ENCODE measurements around the gene THBS2. TPM values are rescaled to one million over a fixed set of nuclear protein-coding genes. Genes with fewer than 3 reads are reported as not detected.
"Not testable (repeated sequence)": the region's sequence is repeated elsewhere in the genome, so short reads cannot be mapped to it uniquely, and the experiment has no call there.

THBS2 gene
- total RNA-seq, 3 donors from 2014 or later (not counting 1 experiment from before 2014, with no cell fraction given): not detected

GRCh38 chr6:169200893-169201514 lies 52.6 kb downstream of the THBS2 start:
- Mint-ChIP-seq H3K4me3 (no peak overlapping the region), H3K36me3 (no peaks in the 10 kb centered on the region)
- WGBS (ENCODE audit: insufficient coverage): 87% methylated on average over 11 of the region's 11 CpGs

GRCh38 chr6:169199625-169200335 lies 53.9 kb downstream of the THBS2 start:
- H3K4me3 ChIP-seq (ENCODE audit: low read length): no peak overlapping the region
- TF ChIP-seq CTCF (IDR thresholded peaks at IDR 0.05): no peak
- H3K4me3 Mint-ChIP-seq: no peak overlapping the region
- no peak overlapping the region for H3K27ac Mint-ChIP-seq
- H3K9me3 Mint-ChIP-seq: no peaks in the 10 kb centered on the region
- intact Hi-C loops (cut with micrococcal nuclease): no loop called here
- 86% methylated on average over 9 of the region's 9 CpGs for WGBS (ENCODE audit: insufficient coverage)
- DNase-seq: no peak
- H3K27ac ChIP-seq (ENCODE audit: low read length): no peak overlapping the region
- H3K36me3 ChIP-seq (ENCODE audit: control insufficient read depth, insufficient read depth, low read length): no peaks in the 10 kb centered on the region
- H3K27me3 Mint-ChIP-seq (ENCODE audit: low read depth in 2 of 2): peaks cover 0 to 3% of the 10 kb centered on the region in 2 donors
- H3K36me3 Mint-ChIP-seq: no peaks in the 10 kb centered on the region
- ATAC-seq: no peak
- H3K4me1 ChIP-seq (ENCODE audit: control insufficient read depth, insufficient read depth, low read length): no peaks in the 10 kb centered on the region
- H3K4me1 Mint-ChIP-seq: no peaks in the 10 kb centered on the region
- no peaks in the 10 kb centered on the region for H3K27me3 ChIP-seq (ENCODE audit: control insufficient read depth, insufficient read depth, low read length)
- no peaks in the 10 kb centered on the region for H3K9me3 ChIP-seq (ENCODE audit: control insufficient read depth, insufficient read depth, low read length)

More at GRCh38 chr6:169200893-169201514, 52.6 kb downstream of the THBS2 start:
- Mint-ChIP-seq H3K27ac (no peak overlapping the region), H3K4me1 (no peaks in the 10 kb centered on the region), H3K9me3 (no peaks in the 10 kb centered on the region), H3K27me3 (ENCODE audit: low read depth in 2 of 2) (peaks cover 0 to 3% of the 10 kb centered on the region in 2 donors)
- ATAC-seq (no peak), DNase-seq (no peak)
- peaks cover 4% of the 10 kb centered on the region for H3K9me3 ChIP-seq (ENCODE audit: control insufficient read depth, insufficient read depth, low read length)
- peaks cover 2% of the 10 kb centered on the region for H3K27me3 ChIP-seq (ENCODE audit: control insufficient read depth, insufficient read depth, low read length)
- no peaks in the 10 kb centered on the region for H3K36me3 ChIP-seq (ENCODE audit: control insufficient read depth, insufficient read depth, low read length)
- H3K4me3 ChIP-seq (ENCODE audit: low read length): no peak overlapping the region
- no peak overlapping the region for H3K27ac ChIP-seq (ENCODE audit: low read length)
- TF ChIP-seq CTCF (IDR thresholded peaks at IDR 0.05): no peak
- H3K4me1 ChIP-seq (ENCODE audit: control insufficient read depth, insufficient read depth, low read length): no peaks in the 10 kb centered on the region
- intact Hi-C loops (cut with micrococcal nuclease): no loop called here

GRCh38 chr6:169198885-169199284 lies 54.8 kb downstream of the THBS2 start:
- H3K9me3 ChIP-seq (ENCODE audit: control insufficient read depth, insufficient read depth, low read length): no peaks in the 10 kb centered on the region
- Mint-ChIP-seq H3K27ac (no peak overlapping the region), H3K27me3 (ENCODE audit: low read depth in 2 of 2) (peaks cover 2 to 3% of the 10 kb centered on the region in 2 donors), H3K4me3 (no peak overlapping the region), H3K36me3 (no peaks in the 10 kb centered on the region), H3K4me1 (no peaks in the 10 kb centered on the region), H3K9me3 (no peaks in the 10 kb centered on the region)
- DNase-seq: no peak
- 90% methylated on average over 3 of the region's 3 CpGs for WGBS (ENCODE audit: insufficient coverage)
- no peaks in the 10 kb centered on the region for H3K36me3 ChIP-seq (ENCODE audit: control insufficient read depth, insufficient read depth, low read length)
- no peak for TF ChIP-seq CTCF (IDR thresholded peaks at IDR 0.05)
- no peak overlapping the region for H3K27ac ChIP-seq (ENCODE audit: low read length)
- intact Hi-C loops (cut with micrococcal nuclease): no loop called here
- ATAC-seq: no peak
- H3K4me3 ChIP-seq (ENCODE audit: low read length): no peak overlapping the region
- no peaks in the 10 kb centered on the region for H3K4me1 ChIP-seq (ENCODE audit: control insufficient read depth, insufficient read depth, low read length)
- H3K27me3 ChIP-seq (ENCODE audit: control insufficient read depth, insufficient read depth, low read length): no peaks in the 10 kb centered on the region

- WGBS (ENCODE audit: insufficient coverage): 95% methylated on average over 15 of the region's 15 CpGs
- H3K27ac ChIP-seq (ENCODE audit: low read length); H3K4me1 Mint-ChIP-seq; H3K4me3 Mint-ChIP-seq; H3K36me3 Mint-ChIP-seq; ATAC-seq; H3K36me3 ChIP-seq (ENCODE audit: control insufficient read depth, insufficient read depth, low read length); H3K4me3 ChIP-seq (ENCODE audit: low read length); H3K27me3 ChIP-seq (ENCODE audit: control insufficient read depth, insufficient read depth, low read length); H3K27me3 Mint-ChIP-seq (ENCODE audit: low read depth in 2 of 2); H3K27ac Mint-ChIP-seq; H3K9me3 Mint-ChIP-seq; DNase-seq; H3K9me3 ChIP-seq (ENCODE audit: control insufficient read depth, insufficient read depth, low read length); H3K4me1 ChIP-seq (ENCODE audit: control insufficient read depth, insufficient read depth, low read length); intact Hi-C loops (cut with micrococcal nuclease): not testable (repeated sequence)
Observed at GRCh38 chr6:169197929-169198328, 55.7 kb downstream of the THBS2 start.

- intact Hi-C loops (cut with micrococcal nuclease); H3K27me3 ChIP-seq (ENCODE audit: control insufficient read depth, insufficient read depth, low read length); DNase-seq; H3K4me3 Mint-ChIP-seq; H3K36me3 ChIP-seq (ENCODE audit: control insufficient read depth, insufficient read depth, low read length); H3K27ac Mint-ChIP-seq; H3K4me1 ChIP-seq (ENCODE audit: control insufficient read depth, insufficient read depth, low read length); H3K27ac ChIP-seq (ENCODE audit: low read length); H3K9me3 Mint-ChIP-seq; H3K36me3 Mint-ChIP-seq; H3K9me3 ChIP-seq (ENCODE audit: control insufficient read depth, insufficient read depth, low read length); H3K4me3 ChIP-seq (ENCODE audit: low read length); H3K4me1 Mint-ChIP-seq; H3K27me3 Mint-ChIP-seq (ENCODE audit: low read depth in 2 of 2); ATAC-seq: not testable (repeated sequence)
- 100% methylated on average over 1 of the region's 2 CpGs for WGBS (ENCODE audit: insufficient coverage)
Observed at GRCh38 chr6:169196279-169196678, 57.4 kb downstream of the THBS2 start.

Measured in natural killer cell (primary cell).